Spleen (tissue), 7 donors: ENCODE results near the gene EEF1G.
A peak's percentile ranks its signal among the peaks of the same experiment; 100 is the strongest.

ENCODE experiments used
- CTCF ChIP-seq, 11 experiments: fragments of 200-600 bp in 7 of 11; fragments of 450-650 bp in 4 of 11; sonication (generic) in 4 of 11; IDR thresholded peaks in 8 of 11; conservative IDR thresholded peaks in 3 of 11; 1 replicate in 7 of 11; 2 replicates in 4 of 11; pipeline versions ENCODE4 v1.4.0 to v1.8.0; 2016 to 2021; ENCODE audit warnings: antibody characterized with exemption in 11 of 11, inconsistent platforms in 4 of 11, mild to moderate bottlenecking in 1 of 11
- POLR2A ChIP-seq, 3 donors: fragments of 450-650 bp; IDR thresholded peaks; one replicate each; pipeline ENCODE4 v1.5.1; 2017; ENCODE audit warnings: antibody characterized with exemption in 3 of 3, mild to moderate bottlenecking in 1 of 3
- POLR2AphosphoS5 ChIP-seq, 3 donors: sonication (generic); formaldehyde crosslinking; IDR thresholded peaks; one replicate each; pipeline ENCODE4 v1.5.1; 2017; ENCODE audit warnings: antibody characterized with exemption in 3 of 3
- donor health status: DM: no; HTN: no; CAD: no; lungs with moderate emphysema.
- donor health status: DM: no; HTN: no; CAD: no.
- donor health status: DM: no; HTN: no; CAD: no.

- TF ChIP-seq CTCF (IDR thresholded peaks at IDR 0.05 in 8 of 11, conservative IDR thresholded peaks at IDR 0.05 in 3 of 11): no peak
- no peak for TF ChIP-seq POLR2A (IDR thresholded peaks at IDR 0.05)
- peak; percentile 72 to 83 (median 75) for TF ChIP-seq POLR2AphosphoS5 (IDR thresholded peaks at IDR 0.05)
Observed at GRCh38 chr11:62540804-62541701, 32.6 kb downstream of the EEF1G start.
